ENCODE results near the gene CMAS. TPM values are rescaled to one million over a fixed set of nuclear protein-coding genes. Genes with fewer than 3 reads are reported as not detected.

CMAS gene
- total RNA-seq, 1 experiment from 2014 or later = 24.3 TPM

- H3K4me1 ChIP-seq (ENCODE audit: control insufficient read depth, insufficient read depth, low read length) = no peaks in the 10 kb centered on the region
- CTCF ChIA-PET = no interaction called here
- H3K27me3 ChIP-seq (ENCODE audit: control insufficient read depth, insufficient read depth, low read length) = no peaks in the 10 kb centered on the region
- TF ChIP-seq REST (IDR thresholded peaks at IDR 0.05; ENCODE audit: insufficient read depth in 1 of 2, low read depth in 2 of 2, low read length in 1 of 2) = no peak
- no peak for TF ChIP-seq POLR2AphosphoS5 (IDR thresholded peaks at IDR 0.05; ENCODE audit: low read depth, low read length)
- TF ChIP-seq CTCF (IDR thresholded peaks at IDR 0.05) = no peak
- TF ChIP-seq SIN3A (IDR thresholded peaks at IDR 0.05; ENCODE audit: borderline replicate concordance, insufficient read depth, low read depth, low read length) = no peak
- no peak for TF ChIP-seq TCF7L2 (IDR thresholded peaks at IDR 0.05; ENCODE audit: low read depth, low read length)
- intact Hi-C loops (cut with micrococcal nuclease; ENCODE audit: unreplicated experiment) (no loop called here), in situ Hi-C loops (cut with HindIII; ENCODE audit: low pct_unique_long_range_greater_than_20kb, low sequenced_read_pairs) (no loop called here)
- no peaks in the 10 kb centered on the region; the same call in 1 of the 2 replicates for H3K36me3 ChIP-seq (ENCODE audit: control insufficient read depth, insufficient read depth, low read length)
- no peak for DNase-seq (ENCODE audit: low read depth, low spot score)
- no TSS peak for BruUV-seq (replicated peaks)
- no peak for ATAC-seq
- no peak overlapping the region for H3K27ac ChIP-seq (ENCODE audit: low read length)
- POLR2A ChIA-PET = no interaction called here
- H3K9me3 ChIP-seq (ENCODE audit: control insufficient read depth, insufficient read depth, low read depth, low read length) = no peaks in the 10 kb centered on the region
- H3K4me3 ChIP-seq (ENCODE audit: low read depth in 2 of 2, low read length in 2 of 2) = no peak overlapping the region
Measured at GRCh38 chr12:22044391-22044790, 1.6 kb upstream of the CMAS start.

GRCh38 chr12:22046968-22047390 lies 961 bp downstream of the CMAS start:
- Histone ChIP-seq H3K27me3 (ENCODE audit: control insufficient read depth, insufficient read depth, low read length) (no peaks in the 10 kb centered on the region), H3K9me3 (ENCODE audit: control insufficient read depth, insufficient read depth, low read depth, low read length) (no peaks in the 10 kb centered on the region), H3K36me3 (ENCODE audit: control insufficient read depth, insufficient read depth, low read length) (no peaks in the 10 kb centered on the region; the same call in 1 of the 2 replicates), H3K4me3 (ENCODE audit: low read depth in 2 of 2, low read length in 2 of 2) (peak overlapping the region; percentile 79 to 88), H3K27ac (ENCODE audit: low read length) (peak overlapping the region; percentile 83), H3K4me1 (ENCODE audit: control insufficient read depth, insufficient read depth, low read length) (no peaks in the 10 kb centered on the region)
- POLR2A ChIA-PET = no interaction called here
- TF ChIP-seq CTCF (IDR thresholded peaks at IDR 0.05) = no peak
- TF ChIP-seq REST (IDR thresholded peaks at IDR 0.05; ENCODE audit: insufficient read depth in 1 of 2, low read depth in 2 of 2, low read length in 1 of 2) = peak in 1 of 2 experiments; percentile 8; a peak in 1 of 4 replicates
- in situ Hi-C loops (cut with HindIII; ENCODE audit: low pct_unique_long_range_greater_than_20kb, low sequenced_read_pairs) (no loop called here), intact Hi-C loops (cut with micrococcal nuclease; ENCODE audit: unreplicated experiment) (no loop called here)
- BruUV-seq (replicated peaks) = no TSS peak
- CTCF ChIA-PET = no interaction called here
- DNase-seq (ENCODE audit: low read depth, low spot score) (no peak), ATAC-seq (peak; percentile 26)

All from Panc1 (cell line).